K562 (cell line): ENCODE measurements around the gene LMBR1.

Source experiments
- RFX5 ChIP-seq: IDR thresholded peaks from 2 replicates; pipeline ENCODE4 v1.6.1; 2011; ENCODE audit warnings: low read depth, mild to moderate bottlenecking, improper control_type of control experiment, low read length
- TF ChIP-seq, protein P1 (sequence below): fragments of 250-450 bp; sonication (Bioruptor Pico); IDR thresholded peaks from 2 replicates; pipeline ENCODE4 v1.5.0; 2022; ENCODE audit warnings: mild to moderate bottlenecking

DNA sequence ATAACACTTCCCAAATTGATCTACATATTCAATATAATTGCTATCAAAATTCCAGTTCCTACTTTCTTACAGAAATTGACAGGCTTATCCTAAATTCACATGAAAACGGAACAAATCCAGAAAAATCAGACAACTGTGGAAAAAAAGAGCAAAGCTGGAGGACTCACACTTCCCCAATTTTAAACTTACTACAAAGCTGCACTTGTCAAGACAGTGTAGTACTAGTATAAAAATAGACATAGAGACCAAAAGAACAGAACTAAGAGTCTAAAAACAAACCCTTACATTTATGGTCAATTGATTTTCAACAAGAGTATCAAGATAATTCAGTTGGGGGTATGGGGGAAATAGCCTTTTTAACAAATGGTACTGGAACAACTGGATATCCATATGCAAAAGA, 27.5 kb downstream of the LMBR1 start:
- TF ChIP-seq, protein P1, sequence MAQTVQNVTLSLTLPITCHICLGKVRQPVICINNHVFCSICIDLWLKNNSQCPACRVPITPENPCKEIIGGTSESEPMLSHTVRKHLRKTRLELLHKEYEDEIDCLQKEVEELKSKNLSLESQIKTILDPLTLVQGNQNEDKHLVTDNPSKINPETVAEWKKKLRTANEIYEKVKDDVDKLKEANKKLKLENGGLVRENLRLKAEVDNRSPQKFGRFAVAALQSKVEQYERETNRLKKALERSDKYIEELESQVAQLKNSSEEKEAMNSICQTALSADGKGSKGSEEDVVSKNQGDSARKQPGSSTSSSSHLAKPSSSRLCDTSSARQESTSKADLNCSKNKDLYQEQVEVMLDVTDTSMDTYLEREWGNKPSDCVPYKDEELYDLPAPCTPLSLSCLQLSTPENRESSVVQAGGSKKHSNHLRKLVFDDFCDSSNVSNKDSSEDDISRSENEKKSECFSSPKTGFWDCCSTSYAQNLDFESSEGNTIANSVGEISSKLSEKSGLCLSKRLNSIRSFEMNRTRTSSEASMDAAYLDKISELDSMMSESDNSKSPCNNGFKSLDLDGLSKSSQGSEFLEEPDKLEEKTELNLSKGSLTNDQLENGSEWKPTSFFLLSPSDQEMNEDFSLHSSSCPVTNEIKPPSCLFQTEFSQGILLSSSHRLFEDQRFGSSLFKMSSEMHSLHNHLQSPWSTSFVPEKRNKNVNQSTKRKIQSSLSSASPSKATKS (CRISPR knock-in tag): no peak
- TF ChIP-seq RFX5: no peak
